ENCODE results near the gene TRPM2.
"Not testable (repeated sequence)": the region's sequence is repeated elsewhere in the genome, so short reads cannot be mapped to it uniquely, and the experiment has no call there.

Gene TRPM2

GRCh38 chr21:44416193-44416592, 62.8 kb downstream of the TRPM2 start:
- no peak for DNase-seq

GRCh38 chr21:44417621-44418107, 64.2 kb downstream of the TRPM2 start:
- not testable (repeated sequence) for DNase-seq

GRCh38 chr21:44418108-44418875, 64.9 kb downstream of the TRPM2 start:
- DNase-seq: no peak

- no peak for DNase-seq
Observed at GRCh38 chr21:44418876-44419230, 65.4 kb downstream of the TRPM2 start.

GRCh38 chr21:44419679-44420078, 66.3 kb downstream of the TRPM2 start:
- DNase-seq: no peak

GRCh38 chr21:44420416-44421205, 67.2 kb downstream of the TRPM2 start:
- no peak for DNase-seq

GRCh38 chr21:44421901-44422840, 68.8 kb downstream of the TRPM2 start:
- DNase-seq: peak; percentile 11

GRCh38 chr21:44423312-44423821, 69.9 kb downstream of the TRPM2 start:
- peak; percentile 53 for DNase-seq

- no peak for DNase-seq
Observed at GRCh38 chr21:44423941-44424607, 70.7 kb downstream of the TRPM2 start.

GRCh38 chr21:44424608-44425306, 71.3 kb downstream of the TRPM2 start:
- DNase-seq: no peak

GRCh38 chr21:44425307-44425894, 72.0 kb downstream of the TRPM2 start:
- DNase-seq: no peak

GRCh38 chr21:44425895-44426662, 72.7 kb downstream of the TRPM2 start:
- DNase-seq: no peak

GRCh38 chr21:44426663-44427191, 73.3 kb downstream of the TRPM2 start:
- no peak for DNase-seq

- DNase-seq: no peak
Observed at GRCh38 chr21:44427241-44428120, 74.1 kb downstream of the TRPM2 start.

GRCh38 chr21:44428281-44428960, 75.0 kb downstream of the TRPM2 start:
- peak; percentile 47 for DNase-seq

GRCh38 chr21:44429894-44430293, 76.5 kb downstream of the TRPM2 start:
- DNase-seq: no peak

GRCh38 chr21:44431300-44431699, 77.9 kb downstream of the TRPM2 start:
- no peak for DNase-seq

Data from MV-4-11 (cell line).